8988T (cell line): ENCODE measurements around the gene SPATC1L.
"Not testable (repeated sequence)": the region's sequence is repeated elsewhere in the genome, so short reads cannot be mapped to it uniquely, and the experiment has no call there.

Experiments used
- DNase-seq: peaks from one replicate; pipeline ENCODE4 v3.0.0; 2011

SPATC1L gene

DNA sequence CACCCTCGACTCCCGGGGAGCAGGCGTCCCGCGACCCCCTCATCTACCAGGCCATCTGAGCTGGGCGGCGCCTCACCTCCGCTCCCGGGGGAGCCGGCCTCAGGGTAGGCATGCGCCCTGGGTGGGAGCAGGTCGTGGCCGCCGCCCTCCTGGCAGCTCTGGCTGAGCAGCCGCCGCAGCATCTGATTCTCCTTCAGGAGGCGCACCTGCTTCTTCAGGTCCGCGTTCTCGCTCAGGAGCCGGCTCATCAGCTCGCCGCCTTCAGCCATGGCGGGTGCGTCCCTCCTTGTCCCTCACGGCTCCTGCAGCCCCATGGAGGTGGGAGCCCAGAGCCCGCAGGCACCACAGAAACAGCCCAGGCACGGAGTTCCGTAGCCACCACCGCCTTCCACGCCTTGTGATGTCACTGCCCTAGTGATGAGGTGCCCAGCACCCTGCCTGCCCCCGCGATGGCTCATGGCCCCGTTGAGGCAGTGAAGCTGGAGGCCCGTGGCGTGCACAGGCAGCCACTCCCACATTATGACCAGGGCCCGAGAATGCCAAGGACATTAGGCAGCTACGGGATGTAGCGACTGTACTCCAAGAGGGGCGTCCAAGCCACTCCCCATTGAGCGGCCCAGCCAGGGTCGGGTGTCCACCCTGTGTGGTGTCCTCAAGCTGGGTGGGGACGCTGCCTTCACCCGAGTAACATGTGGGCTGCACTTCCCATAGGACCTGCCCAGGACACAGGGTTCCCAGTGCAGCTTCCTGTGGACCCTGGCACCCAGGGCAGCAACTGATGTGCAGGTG lies 1.5 kb downstream of the SPATC1L start:
- DNase-seq = no peak

DNA sequence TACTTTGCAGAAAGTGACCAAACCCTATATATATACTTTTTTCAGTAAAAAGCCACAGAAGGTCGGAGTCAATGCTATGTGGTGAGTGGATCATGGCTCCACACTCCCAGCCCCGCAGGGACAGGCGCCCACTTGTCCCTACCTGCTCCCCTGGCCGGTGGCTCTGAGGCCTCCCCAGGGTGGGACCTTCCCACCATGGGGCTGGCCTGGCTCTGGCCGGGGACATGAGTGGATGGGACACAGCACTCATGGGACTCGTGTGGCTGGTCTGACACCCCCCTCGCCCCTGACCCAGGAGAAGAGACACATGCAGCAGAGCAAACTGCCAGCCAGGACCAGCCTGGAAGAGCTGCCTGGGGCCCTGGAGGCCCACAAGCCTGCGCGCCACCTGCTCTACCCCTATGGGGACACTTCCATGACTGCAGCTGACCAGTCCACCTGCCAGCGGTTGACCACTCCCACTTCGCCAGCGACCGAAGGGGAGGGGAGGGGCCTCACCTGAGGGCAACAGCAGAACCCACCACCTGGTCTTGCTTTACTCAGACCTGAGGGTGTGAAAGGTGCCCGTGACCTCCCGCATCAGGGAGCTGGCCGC lies 2.2 kb downstream of the SPATC1L start:
- DNase-seq = no peak

DNA sequence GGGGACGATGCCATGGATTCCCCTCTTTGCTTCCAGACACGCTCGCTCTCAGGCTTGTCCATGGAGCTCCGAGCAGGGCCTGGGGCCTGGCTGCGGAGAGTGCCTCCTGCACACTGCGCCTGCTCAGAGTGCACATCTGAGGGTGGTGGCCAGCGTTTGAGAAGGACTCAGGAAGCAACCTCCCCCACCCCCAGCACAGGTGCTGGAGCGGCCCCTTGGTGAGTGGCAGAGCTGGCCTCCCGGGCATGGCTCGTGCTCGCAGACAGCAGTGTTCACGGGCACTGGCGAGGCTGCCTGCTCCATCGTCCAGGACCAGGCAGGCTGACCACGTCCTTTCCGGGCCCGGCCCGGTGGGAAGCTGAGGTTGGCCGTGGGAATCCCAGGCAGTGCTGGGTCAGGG lies 2.8 kb downstream of the SPATC1L start:
- no peak for DNase-seq

DNA sequence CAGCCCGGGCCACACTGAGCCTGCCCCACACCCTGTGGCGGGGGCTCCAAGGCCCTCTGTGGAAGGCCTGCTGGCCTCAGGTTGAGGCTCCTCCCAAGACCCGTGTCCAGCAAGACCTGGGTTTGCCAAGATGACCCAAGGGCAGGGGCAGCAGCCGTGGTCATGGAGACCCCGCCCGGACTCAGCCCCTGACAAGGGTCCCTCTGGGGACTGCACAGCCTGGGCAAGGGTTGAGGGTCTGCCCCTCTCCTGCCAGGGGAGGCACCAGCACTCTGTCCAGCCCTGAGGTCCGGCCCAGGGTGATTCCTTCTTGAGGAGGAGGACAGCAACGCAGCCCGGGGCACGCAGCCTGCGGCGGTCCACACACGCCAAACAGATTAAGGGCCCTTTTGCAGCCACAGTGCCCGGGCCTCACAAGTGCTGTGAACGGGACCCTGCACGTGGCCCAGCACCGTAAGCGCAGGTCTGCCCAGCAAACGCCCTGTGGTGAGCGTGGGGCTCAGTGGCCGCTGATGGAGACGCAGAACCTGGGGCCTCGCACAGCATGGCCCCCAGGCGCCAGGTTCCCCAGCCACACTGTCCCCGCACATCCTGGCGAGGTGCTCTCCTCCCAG lies 3.4 kb downstream of the SPATC1L start:
- DNase-seq = no peak

DNA sequence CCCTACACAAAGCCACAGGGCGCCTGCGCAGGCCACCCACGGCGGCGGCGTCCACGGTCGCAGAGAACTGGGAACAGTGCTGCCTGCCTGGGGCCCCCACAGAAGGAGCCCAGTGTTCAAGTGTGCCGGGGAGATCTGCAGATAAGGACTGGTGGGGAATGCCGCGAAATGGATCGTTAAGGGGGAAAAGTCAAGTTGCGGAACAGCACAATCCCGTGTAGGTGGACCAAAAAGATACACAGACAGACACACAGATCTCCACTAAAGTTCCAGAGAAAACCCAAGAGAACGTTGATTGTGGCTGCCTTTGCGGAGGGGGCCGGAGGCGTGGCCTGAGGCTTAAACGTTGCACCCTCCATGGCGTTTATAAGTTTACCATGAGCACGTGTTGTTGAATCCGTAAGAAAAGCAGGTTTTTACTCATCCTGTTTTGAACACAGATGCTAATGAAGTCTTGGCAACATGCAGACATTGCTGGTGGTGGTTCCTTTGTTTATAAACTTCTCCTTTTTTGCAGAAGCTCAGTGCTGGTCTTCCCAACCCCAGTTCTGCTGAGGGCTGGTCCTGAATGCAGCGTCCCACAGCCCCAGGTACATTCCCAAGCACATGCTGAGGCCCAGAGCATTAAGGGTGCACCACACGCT lies 4.1 kb downstream of the SPATC1L start:
- DNase-seq = no peak

DNA sequence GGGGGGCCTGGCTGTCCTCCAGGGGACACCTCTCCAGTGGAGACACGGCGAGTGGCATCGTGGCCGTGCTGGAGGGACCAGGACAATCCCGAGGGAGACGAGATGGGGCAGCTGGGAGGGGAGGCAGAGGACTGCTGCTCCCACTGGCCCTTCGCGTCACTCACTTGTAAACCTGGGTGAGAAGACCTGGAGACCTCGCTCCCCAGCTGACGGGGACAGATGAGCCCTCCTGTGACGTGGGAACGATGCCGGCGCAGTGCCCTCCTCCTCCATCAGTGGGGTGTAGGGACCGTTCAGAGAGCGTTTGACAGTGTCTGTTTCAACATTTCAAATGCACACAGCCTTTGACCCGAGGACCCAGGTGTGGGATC lies 4.6 kb downstream of the SPATC1L start:
- no peak for DNase-seq

DNA sequence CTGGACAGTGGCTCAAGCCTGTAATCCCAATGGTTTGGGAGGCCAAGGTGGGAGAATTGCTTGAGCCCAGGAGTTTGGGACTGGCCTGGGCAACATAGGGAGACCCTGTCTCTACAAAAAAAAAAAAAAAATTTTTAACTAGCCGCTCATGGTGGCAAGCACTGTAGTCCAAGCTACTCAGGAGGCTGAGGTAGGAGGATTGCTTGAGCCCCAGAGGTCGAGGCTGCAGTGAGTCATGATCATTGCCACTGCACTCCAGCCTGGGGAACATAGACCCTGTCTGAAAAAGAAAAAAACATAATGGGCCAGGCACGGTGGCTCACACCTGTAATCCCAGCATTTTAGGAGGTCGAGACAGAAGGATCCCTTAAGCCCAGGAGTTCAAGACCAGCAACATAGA lies 5.3 kb downstream of the SPATC1L start:
- DNase-seq = no peak

DNA sequence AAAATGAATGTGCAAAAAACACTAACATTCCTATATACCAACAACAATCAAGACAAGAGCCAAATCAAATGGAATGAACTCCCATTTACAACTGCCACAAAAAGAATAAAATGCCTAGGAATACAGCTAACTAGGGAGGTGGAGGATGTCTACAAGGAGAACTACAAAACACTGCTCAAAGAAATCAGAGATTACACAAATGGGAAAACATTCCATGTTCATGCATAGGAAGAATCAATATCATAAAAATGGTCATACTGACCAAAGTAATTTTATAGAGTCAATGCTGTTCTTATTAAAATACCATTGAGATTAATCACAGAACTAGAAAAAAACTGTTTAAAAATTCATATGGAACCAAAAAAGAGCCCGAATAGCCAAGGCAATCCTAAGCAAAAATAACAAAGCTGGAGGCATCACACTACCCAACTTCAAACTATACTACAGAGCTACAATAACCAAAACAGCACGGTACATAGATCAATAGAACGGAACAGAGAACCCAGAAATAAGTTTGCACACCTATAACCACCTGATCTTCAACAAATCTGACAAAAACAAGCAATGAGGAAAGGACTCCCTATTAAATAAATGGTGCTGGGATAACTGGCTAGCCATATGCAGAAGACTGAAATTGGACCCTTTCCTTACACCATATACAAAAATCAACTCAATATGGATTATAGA lies 7.7 kb downstream of the SPATC1L start:
- DNase-seq = not testable (repeated sequence)

DNA sequence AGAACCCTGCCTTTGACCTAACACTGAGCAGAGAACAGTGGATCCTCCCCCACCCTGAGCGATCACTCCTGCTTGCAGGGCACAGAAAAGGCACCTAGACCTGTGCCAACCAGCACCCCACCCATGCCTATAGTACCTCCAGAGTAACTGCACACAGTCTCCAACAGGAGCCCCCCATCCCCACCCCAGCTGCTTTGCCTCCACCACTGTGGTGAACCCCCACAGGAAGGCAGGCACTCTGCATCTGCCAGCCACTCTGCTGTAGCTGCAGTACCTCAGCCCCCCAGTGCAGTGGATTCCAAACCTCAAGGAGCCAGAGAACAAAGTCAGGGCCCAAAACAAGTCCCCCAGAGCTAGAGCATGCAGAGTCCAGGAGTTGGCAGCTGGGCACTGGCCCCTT lies 10.7 kb downstream of the SPATC1L start:
- DNase-seq = no peak

DNA sequence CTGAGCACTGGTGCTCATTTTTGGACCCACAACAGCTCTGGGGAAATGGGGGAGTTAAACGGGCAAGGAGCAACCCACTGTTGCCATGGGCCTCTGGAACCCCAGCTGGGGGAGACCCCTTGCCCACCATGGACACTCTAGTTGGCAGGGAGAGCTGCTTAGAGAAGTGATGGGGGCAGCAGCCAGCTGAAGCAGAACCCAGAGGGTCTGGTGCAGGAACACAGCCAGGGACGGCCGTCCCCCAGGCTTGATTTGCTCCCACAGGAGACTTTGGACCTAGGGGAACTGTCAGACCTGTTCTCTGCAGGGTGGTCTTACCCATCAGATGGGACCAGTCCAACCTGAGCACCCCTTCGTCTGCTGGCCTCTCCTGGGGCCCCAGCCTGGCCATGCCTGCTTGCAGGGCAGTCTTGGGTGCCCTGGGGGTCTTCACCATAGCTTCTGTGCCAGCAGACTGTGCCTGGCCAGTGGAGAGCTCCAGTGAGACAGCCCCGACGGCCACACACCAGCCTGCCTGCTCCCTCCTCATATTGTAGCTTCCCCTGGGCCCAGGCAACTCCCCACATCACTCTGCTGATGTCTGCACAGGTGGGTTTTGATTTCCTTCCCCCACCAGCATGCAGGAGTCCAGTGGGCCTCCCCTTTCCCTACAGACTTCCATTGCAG lies 11.3 kb downstream of the SPATC1L start:
- DNase-seq = no peak

DNA sequence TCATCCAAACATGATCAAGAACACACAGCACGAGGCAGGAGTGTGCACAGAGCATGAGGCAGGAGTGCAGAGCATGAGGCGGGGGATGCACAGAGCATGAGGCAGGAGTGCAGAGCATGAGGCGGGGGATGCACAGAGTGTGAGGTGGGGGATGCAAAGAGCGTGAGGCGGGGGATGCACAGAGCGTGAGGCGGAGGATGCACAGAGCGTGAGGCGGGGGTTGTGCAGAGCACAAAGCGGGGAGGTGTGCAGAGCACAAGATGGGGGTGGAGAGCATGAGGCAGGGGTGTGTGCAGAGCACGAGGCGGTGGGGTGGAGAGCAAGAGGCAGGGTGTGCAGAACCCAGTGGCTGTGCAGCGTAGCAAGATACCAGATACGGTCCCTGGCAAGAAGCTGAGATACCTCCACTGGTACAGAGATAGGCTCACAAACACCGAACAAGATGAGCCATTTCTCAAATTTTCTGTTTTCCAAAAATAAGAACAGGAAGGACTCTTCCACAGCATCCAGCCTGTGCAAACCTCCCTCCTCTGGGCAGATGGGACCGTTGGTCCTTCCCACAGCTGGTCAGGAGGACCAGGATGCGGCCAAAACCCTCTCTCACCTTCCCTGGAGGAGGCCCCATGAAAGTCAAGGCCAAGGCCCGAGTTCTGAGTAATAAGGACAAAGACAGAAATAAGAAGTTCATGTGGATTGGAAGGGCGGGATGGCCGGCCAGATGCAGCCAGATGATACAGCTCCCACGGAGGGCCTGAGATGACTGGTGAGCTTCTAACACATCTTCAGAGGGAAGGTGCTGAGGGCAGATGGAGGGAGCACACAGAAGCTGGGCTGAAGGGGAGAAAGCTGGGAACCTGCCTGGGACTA lies 12.0 kb downstream of the SPATC1L start:
- DNase-seq = no peak

DNA sequence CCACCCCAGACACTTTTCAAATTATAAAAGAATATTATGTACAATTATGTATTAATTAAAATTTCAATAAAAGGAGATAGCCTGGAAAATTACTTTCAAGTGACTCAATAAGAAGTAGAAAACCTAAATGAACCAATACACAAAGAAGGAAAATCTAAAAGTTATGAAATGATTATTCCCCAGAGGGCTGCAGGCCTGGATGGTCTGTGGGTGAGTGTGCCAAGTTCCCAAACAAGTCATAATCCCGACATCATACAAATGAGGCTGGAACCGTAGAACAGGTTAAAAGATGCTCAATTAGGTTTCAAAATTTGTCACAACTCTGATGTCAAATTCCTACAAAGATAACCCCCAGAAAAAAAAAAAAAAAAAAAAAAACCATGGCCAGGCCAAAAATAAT lies 12.7 kb downstream of the SPATC1L start:
- DNase-seq = no peak

DNA sequence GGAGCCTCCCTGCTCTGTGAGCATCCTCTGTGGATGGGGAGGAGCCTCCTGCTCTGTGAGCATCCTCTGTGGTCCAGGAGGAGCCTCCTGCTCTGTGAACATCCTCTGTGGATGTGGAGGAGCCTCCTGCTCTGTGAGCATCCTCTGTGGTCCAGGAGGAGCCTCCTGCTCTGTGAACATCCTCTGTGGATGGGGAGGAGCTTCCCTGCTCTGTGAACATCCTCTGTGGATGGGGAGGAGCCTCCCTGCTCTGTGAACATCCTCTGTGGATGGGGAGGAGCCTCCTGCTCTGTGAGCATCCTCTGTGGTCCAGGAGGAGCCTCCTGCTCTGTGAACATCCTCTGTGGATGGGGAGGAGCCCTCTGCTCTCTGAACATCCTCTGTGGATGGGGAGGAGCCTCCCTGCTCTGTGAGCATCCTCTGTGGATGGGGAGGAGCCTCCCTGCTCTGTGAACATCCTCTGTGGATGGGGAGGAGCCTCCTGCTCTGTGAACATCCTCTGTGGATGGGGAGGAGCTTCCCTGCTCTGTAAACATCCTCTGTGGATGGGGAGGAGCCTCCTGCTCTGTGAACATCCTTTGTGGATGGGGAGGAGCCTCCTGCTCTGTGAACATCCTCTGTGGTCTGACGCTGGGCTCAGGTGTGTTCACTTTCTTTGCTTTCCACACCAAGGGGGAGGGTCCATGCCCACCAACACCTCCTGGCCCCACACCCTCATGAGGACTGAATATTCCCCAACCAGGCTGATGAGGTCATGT lies 13.6 kb downstream of the SPATC1L start:
- DNase-seq = not testable (repeated sequence)

DNA sequence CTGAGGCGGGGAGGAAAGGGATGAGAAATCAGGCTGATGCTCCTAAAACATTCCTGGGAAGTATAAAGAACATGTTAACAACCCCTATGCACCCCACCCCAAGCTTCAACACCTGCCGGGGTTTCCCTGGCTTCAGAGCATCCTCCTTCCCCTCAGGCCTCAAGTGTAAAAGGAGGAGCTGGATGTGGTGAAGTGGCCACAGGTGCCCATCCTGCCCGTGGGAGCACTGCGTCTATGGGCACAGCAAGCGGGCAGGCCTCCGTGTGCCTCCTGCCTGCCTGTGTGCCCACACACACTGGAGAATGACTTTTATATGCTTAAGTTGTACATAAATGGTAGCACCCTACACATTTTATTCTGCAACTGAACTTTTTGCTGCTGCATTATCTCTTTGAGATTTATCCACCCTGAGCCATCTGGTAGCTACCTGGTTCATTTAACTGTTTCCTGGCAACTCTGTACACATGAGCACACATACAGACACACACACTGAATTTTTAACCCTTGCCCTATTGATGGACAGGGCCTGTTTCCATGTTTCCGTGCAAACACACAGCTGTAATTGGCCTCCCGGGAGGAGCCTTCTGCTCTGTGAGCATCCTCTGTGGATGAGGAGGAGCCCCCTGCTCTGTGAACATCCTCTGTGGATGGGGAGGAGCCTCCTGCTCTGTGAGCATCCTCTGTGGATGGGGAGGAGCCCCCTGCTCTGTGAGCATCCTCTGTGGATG lies 15.4 kb downstream of the SPATC1L start:
- no peak for DNase-seq

DNA sequence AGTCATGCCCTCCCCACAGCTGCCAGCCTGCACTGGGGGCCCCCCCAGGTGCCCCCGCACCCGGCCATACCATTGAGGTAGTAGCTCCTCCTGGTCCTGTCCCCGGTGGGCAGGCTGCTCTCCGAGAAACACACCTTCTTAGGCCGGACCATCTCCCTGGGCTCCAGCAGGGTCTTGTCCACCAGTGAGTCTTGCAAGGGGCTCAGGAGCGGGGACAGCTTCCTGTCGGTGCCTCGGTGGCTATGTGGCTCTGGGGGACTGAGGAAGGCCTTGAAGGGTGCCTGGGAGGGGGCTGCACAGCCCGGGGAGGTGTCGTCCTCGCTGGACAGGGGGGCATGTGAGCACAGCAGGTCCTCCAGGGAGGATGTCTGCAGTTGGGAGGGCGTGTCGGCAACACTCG lies 16.0 kb downstream of the SPATC1L start:
- DNase-seq = no peak

DNA sequence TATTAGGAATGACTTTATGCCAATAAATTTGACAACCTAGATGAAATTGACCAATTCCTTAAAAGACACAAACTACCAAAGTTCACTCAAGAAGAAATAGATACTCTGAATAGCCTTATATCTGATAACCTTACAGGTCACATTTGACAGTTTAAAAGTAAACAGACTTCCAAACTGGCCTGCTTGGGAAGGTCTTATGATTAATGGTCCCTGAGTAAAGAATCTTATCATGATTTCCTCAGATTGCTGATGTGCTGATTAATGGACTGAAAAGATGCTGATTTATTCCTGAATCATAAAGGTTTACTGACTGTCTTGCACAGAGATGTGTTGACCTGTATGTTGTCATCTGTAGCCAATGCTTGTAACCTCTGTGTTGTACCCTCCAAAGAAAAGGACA lies 19.2 kb downstream of the SPATC1L start:
- no peak for DNase-seq

DNA sequence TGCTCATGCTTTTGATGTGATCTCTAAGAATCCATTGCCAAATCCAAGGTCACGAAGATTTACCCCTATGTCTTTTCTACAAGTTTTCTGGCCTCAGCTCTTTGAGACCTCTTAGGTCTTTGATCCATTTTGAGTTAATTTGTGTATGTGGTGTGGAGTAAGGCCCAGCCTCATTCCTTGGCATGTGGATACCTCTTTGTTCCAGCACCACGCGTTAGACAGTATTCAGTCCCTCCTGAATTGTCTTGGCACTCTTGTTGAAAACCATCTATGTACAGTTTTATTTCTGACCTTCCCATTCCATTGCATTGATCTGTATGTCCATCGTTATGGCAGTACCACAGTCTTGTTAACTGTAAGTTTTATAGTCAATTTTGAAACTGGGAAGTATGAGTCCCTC lies 20.9 kb downstream of the SPATC1L start:
- DNase-seq = no peak

DNA sequence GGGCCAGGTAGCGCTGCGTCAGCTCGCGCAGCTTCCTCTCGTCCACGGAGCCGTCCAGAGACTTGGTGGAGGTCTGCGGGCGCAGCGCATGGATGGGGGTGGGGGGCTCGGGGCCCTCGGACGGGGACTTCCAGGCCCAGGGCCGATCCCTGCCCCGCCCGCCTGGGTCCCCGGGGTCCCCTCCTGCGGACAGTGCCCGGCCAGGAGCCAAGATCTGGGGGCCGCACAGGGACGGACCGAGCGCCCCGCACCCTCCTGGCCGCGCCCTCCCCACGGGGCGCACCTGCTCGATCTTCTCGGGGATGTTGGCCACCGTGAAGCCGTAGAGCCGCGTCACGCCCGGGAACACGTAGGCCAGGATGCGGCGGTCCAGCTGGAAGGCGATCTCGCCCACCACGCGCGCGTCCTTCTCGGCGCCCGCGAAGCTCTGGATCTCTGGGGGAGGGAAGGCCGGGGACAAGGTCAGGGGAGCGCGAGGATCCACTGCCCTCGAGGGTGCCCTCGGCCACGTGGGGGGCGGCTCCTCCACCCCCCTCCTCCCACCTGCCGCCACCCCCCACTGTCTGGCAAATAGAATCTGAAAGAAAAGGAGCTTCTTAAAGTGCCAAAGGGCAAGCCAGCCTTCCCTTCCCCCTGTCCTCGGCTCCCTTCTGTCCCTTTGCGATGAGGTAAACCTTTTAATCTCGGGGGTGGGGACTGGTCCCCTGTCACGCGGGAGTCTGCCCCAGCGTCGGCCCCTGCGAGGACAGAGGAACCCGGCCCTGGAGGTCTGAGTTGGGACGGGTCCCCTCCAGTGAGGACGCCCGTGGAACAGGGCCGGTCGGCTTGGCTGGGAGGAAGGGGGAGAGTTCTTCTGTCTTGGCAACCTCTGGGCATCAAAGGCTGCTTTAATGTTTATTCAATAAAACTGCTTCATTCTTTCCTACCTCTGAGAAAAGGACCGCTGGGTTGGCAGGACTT lies 22.3 kb downstream of the SPATC1L start:
- no peak for DNase-seq
